HS-5 (cell line): ENCODE data around the gene GFI1.

Experiments
- DNase-seq: peaks from one replicate; pipeline ENCODE4 v3.0.0-alpha.2; 2012; ENCODE audit warnings: low read depth

Gene GFI1

GRCh38 chr1:92488416-92488815 lies 1.7 kb upstream of the GFI1 start:
- DNase-seq: no peak

GRCh38 chr1:92487078-92487605 lies 417 bp upstream of the GFI1 start:
- DNase-seq: no peak

GRCh38 chr1:92485381-92486250 lies 1.1 kb downstream of the GFI1 start:
- no peak for DNase-seq

- no peak for DNase-seq
Measured at GRCh38 chr1:92484472-92485380, 2.0 kb downstream of the GFI1 start.

GRCh38 chr1:92483610-92484471 lies 2.9 kb downstream of the GFI1 start:
- no peak for DNase-seq

GRCh38 chr1:92482665-92483609 lies 3.8 kb downstream of the GFI1 start:
- DNase-seq: no peak

- DNase-seq: no peak
Measured at GRCh38 chr1:92481971-92482664, 4.6 kb downstream of the GFI1 start.

- no peak for DNase-seq
Measured at GRCh38 chr1:92481599-92481925, 5.2 kb downstream of the GFI1 start.

- DNase-seq: no peak
Measured at GRCh38 chr1:92480813-92481598, 5.7 kb downstream of the GFI1 start.

GRCh38 chr1:92480200-92480812 lies 6.4 kb downstream of the GFI1 start:
- DNase-seq: no peak

- DNase-seq: no peak
Measured at GRCh38 chr1:92479587-92479986, 7.1 kb downstream of the GFI1 start.

GRCh38 chr1:92478393-92478792 lies 8.3 kb downstream of the GFI1 start:
- DNase-seq: no peak

GRCh38 chr1:92476071-92476631 lies 10.6 kb downstream of the GFI1 start:
- no peak for DNase-seq

GRCh38 chr1:92475029-92475428 lies 11.7 kb downstream of the GFI1 start:
- DNase-seq: no peak

GRCh38 chr1:92473781-92474495 lies 12.8 kb downstream of the GFI1 start:
- DNase-seq: no peak

GRCh38 chr1:92470216-92470615 lies 16.5 kb downstream of the GFI1 start:
- DNase-seq: no peak

- DNase-seq: no peak
Measured at GRCh38 chr1:92466683-92467352, 19.9 kb downstream of the GFI1 start.
